HCT116 (cell line): Measurements from ENCODE around the gene RCE1. TPM values are rescaled to one million over a fixed set of nuclear protein-coding genes. Genes with fewer than 3 reads are reported as not detected.

Source experiments
- ATAC-seq: fragments of 200-7000 bp; cut with Tn5 transposase; 2 replicates; pipeline ENCODE4 v1.9.1; 2020; ENCODE audit warnings: mild to moderate bottlenecking, moderate library complexity
- BruUV-seq: library from RNA; stranded (reverse); fragments of 400-500 nt; replicated peaks from 2 replicates; lab custom pipeline; 2021; lab: Mats Ljungman, UMichigan
- CTCF ChIA-PET: fragments of 300-600 bp; sonication (Branson Sonifier 250); formaldehyde crosslinking; loops from one replicate; lab custom pipeline; 2021; ENCODE audit warnings: antibody characterized with exemption; lab: Charles Lee
- POLR2A ChIA-PET: fragments of 300-600, 350-600 bp; sonication (Branson Sonifier 250); formaldehyde crosslinking; loops from one replicate; lab custom pipeline; 2021; ENCODE audit warnings: antibody characterized with exemption; lab: Charles Lee
- RAD21 ChIA-PET, 2 experiments: fragments of 300-600 bp; sonication (Branson Sonifier 250); formaldehyde crosslinking; loops; one replicate each; lab custom pipeline; 2023; ENCODE audit warnings: low total read pairs in 2 of 2; ENCODE audit not compliant: uncharacterized antibody in 2 of 2, unreplicated experiment in 2 of 2, low non-redundant PET in 1 of 2; lab: Charles Lee
- DNase-seq: peaks from one replicate; pipeline ENCODE4 v3.0.0-alpha.2; 2010; ENCODE audit warnings: low read depth, low spot score
- H2AFZ ChIP-seq: fragments of 200-600 bp; shearing (Covaris generic), sonication (generic); 2 replicates; pipeline ENCODE4 v1.6.1; 2017; ENCODE audit warnings: low read depth, mixed run types, mixed read lengths, antibody characterized with exemption, low read length; ENCODE audit not compliant: poor library complexity, severe bottlenecking
- H3K27ac ChIP-seq: 2 replicates; pipeline ENCODE4 v1.5.1; 2012; ENCODE audit warnings: low read depth, low read length
- H3K27me3 ChIP-seq: fragments of 200-600 bp; sonication (generic); 2 replicates; pipeline ENCODE4 v1.6.1; 2016; ENCODE audit warnings: mixed run types, low read length, mixed read lengths; ENCODE audit not compliant: insufficient read depth
- H3K36me3 ChIP-seq, 2 experiments: fragments of 200-500 bp in 1 of 2; fragments of 200-600 bp in 1 of 2; sonication (Bioruptor generic) in 1 of 2; sonication (generic) in 1 of 2; 2 replicates each; pipeline versions ENCODE4 v1.5.1 to v1.6.1; 2014 to 2016; ENCODE audit warnings: low read length in 2 of 2, inconsistent platforms in 1 of 2, mixed read lengths in 1 of 2, mixed run types in 1 of 2; ENCODE audit not compliant: insufficient read depth in 2 of 2, control insufficient read depth in 1 of 2
- H3K4me1 ChIP-seq, 2 experiments: fragments of 200-600 bp in 1 of 2; sonication (generic) in 1 of 2; 2 replicates each; pipeline versions ENCODE4 v1.5.1 to v1.6.1; 2012 to 2017; ENCODE audit warnings: low read length in 2 of 2, inconsistent platforms in 1 of 2, mild to moderate bottlenecking in 1 of 2, mixed read lengths in 1 of 2, mixed run types in 1 of 2, moderate library complexity in 1 of 2; ENCODE audit not compliant: insufficient read depth in 2 of 2, control insufficient read depth in 1 of 2
- H3K4me2 ChIP-seq: fragments of 200-600 bp; sonication (generic); 2 replicates; pipeline ENCODE4 v1.6.1; 2017; ENCODE audit warnings: mixed run types, low read length, mixed read lengths
- H3K4me3 ChIP-seq, 2 experiments: fragments of 200-600 bp in 1 of 2; sonication (generic) in 1 of 2; replicated peaks in 1 of 2; 2 replicates each; pipeline ENCODE4 v1.5.1; 2011 to 2016; ENCODE audit warnings: low read length in 2 of 2, control low read depth in 1 of 2, low read depth in 1 of 2, mild to moderate bottlenecking in 1 of 2, mixed read lengths in 1 of 2, mixed run types in 1 of 2
- H3K79me2 ChIP-seq: fragments of 200-600 bp; sonication (generic); 2 replicates; pipeline ENCODE4 v1.6.1; 2017; ENCODE audit warnings: mild to moderate bottlenecking, mixed run types, low read length, moderate library complexity, mixed read lengths; ENCODE audit not compliant: insufficient read depth
- H3K9ac ChIP-seq: fragments of 200-600 bp; sonication (generic); 2 replicates; pipeline ENCODE4 v1.6.1; 2016; ENCODE audit warnings: low read length, mixed read lengths
- H3K9me2 ChIP-seq: fragments of 200-600 bp; sonication (generic), shearing (Covaris generic); 2 replicates; pipeline ENCODE4 v1.6.1; 2017; ENCODE audit warnings: mixed run types, mild to moderate bottlenecking, moderate library complexity; ENCODE audit not compliant: insufficient read depth
- H3K9me3 ChIP-seq, 2 experiments: fragments of 200-500 bp in 1 of 2; fragments of 200-600 bp in 1 of 2; sonication (Bioruptor generic) in 1 of 2; sonication (generic) in 1 of 2; 2 replicates each; pipeline ENCODE4 v1.6.1; 2014 to 2017; ENCODE audit warnings: low read length in 2 of 2, mixed read lengths in 2 of 2, inconsistent platforms in 1 of 2, low read depth in 1 of 2, mild to moderate bottlenecking in 1 of 2, mixed run types in 1 of 2, moderate library complexity in 1 of 2; ENCODE audit not compliant: control insufficient read depth in 1 of 2, insufficient read depth in 1 of 2
- H4K20me1 ChIP-seq: fragments of 200-600 bp; sonication (generic), shearing (Covaris generic); 2 replicates; pipeline ENCODE4 v1.6.1; 2017; ENCODE audit warnings: mixed run types, mild to moderate bottlenecking, moderate library complexity; ENCODE audit not compliant: insufficient read depth
- ATF3 ChIP-seq: IDR thresholded peaks from 2 replicates; pipeline ENCODE4 v1.6.1; 2012
- CBX3 ChIP-seq: IDR thresholded peaks from 2 replicates; pipeline ENCODE4 v1.6.1; 2012; ENCODE audit warnings: low read depth
- CEBPB ChIP-seq: IDR thresholded peaks from 2 replicates; pipeline ENCODE4 v1.6.1; 2012; ENCODE audit warnings: low read depth
- CTCF ChIP-seq, 3 experiments: fragments of 200-600 bp in 1 of 3; sonication (generic) in 1 of 3; IDR thresholded peaks in 2 of 3; conservative IDR thresholded peaks in 1 of 3; 2 replicates each; pipeline ENCODE4 v1.5.1; 2012 to 2017; ENCODE audit warnings: low read depth in 2 of 3, low read length in 2 of 3, antibody characterized with exemption in 1 of 3, borderline replicate concordance in 1 of 3, control low read depth in 1 of 3, mild to moderate bottlenecking in 1 of 3, mixed read lengths in 1 of 3, mixed run types in 1 of 3, moderate library complexity in 1 of 3; ENCODE audit not compliant: insufficient read depth in 1 of 3
- EGR1 ChIP-seq: IDR thresholded peaks from 2 replicates; pipeline ENCODE4 v1.6.1; 2012; ENCODE audit warnings: low read depth
- EZH2 ChIP-seq: fragments of 200-600 bp; sonication (generic); IDR thresholded peaks from 2 replicates; pipeline ENCODE4 v1.6.1; 2017; ENCODE audit warnings: antibody characterized with exemption, mixed run types
- EZH2phosphoT487 ChIP-seq: fragments of 200-600 bp; IDR thresholded peaks from 2 replicates; pipeline ENCODE4 v1.6.1; 2018; ENCODE audit warnings: antibody characterized with exemption, borderline replicate concordance
- FOSL1 ChIP-seq: IDR thresholded peaks from 2 replicates; pipeline ENCODE4 v1.6.1; 2012; ENCODE audit warnings: low read depth
- JUND ChIP-seq: IDR thresholded peaks from 2 replicates; pipeline ENCODE4 v1.6.1; 2012
- MAX ChIP-seq: IDR thresholded peaks from 2 replicates; pipeline ENCODE4 v1.6.1; 2012
- POLR2A ChIP-seq: IDR thresholded peaks from 2 replicates; pipeline ENCODE4 v1.7.0; 2011; ENCODE audit warnings: borderline replicate concordance; ENCODE audit not compliant: insufficient read depth, insufficient read length; ENCODE audit errors: extremely low read depth
- RAD21 ChIP-seq: IDR thresholded peaks from 2 replicates; pipeline ENCODE4 v1.6.1; 2012; ENCODE audit warnings: low read depth, mild to moderate bottlenecking
- REST ChIP-seq: IDR thresholded peaks from 2 replicates; pipeline ENCODE4 v1.6.1; 2012; ENCODE audit warnings: low read depth
- SIN3A ChIP-seq: IDR thresholded peaks from 2 replicates; pipeline ENCODE4 v1.6.1; 2012; ENCODE audit warnings: low read depth
- SP1 ChIP-seq: IDR thresholded peaks from 2 replicates; pipeline ENCODE4 v1.6.1; 2012; ENCODE audit warnings: low read depth
- SRF ChIP-seq: IDR thresholded peaks from 2 replicates; pipeline ENCODE4 v1.6.1; 2012; ENCODE audit warnings: low read depth
- TCF7L2 ChIP-seq: IDR thresholded peaks from 2 replicates; pipeline ENCODE4 v1.7.0; 2011; ENCODE audit warnings: borderline replicate concordance, inconsistent platforms; ENCODE audit not compliant: insufficient read depth, insufficient read length; ENCODE audit errors: extremely low read depth
- YY1 ChIP-seq: IDR thresholded peaks from 2 replicates; pipeline ENCODE4 v1.6.1; 2011; ENCODE audit warnings: low read length, low read depth, moderate library complexity, mild to moderate bottlenecking; ENCODE audit not compliant: insufficient replicate concordance; ENCODE audit errors: extremely low read depth
- ZNF274 ChIP-seq: fragments of 200-500 bp; sonication (Bioruptor generic); IDR thresholded peaks from 2 replicates; pipeline ENCODE4 v1.6.1; 2014; ENCODE audit warnings: mild to moderate bottlenecking, low read depth, low read length, inconsistent platforms
- intact Hi-C: fragments of 100-400 bp; cut with micrococcal nuclease; formaldehyde crosslinking; loops from 2 replicates; pipeline ENCODE4 v1.10.0; 2022
- total RNA-seq: library from RNA; stranded (reverse); gene quantifications from one replicate; pipeline ENCODE4 v1.2.1, GENCODE V29; 2021; ENCODE audit not compliant: unreplicated experiment

The RCE1 gene
- total RNA-seq, 1 experiment from 2014 or later, result 35.3 TPM

- H3K4me2 ChIP-seq, result no peak overlapping the region
- H3K27ac ChIP-seq, result no peak overlapping the region; the same call in 1 of the 2 replicates
- no peak overlapping the region for H3K4me3 ChIP-seq
- intact Hi-C loops, result no loop called here
- H4K20me1 ChIP-seq, result no peaks in the 10 kb centered on the region
- DNase-seq (no peak), ATAC-seq (no peak)
- no peaks in the 10 kb centered on the region for H3K36me3 ChIP-seq
- H3K9me2 ChIP-seq, result no peaks in the 10 kb centered on the region
- H3K9ac ChIP-seq, result no peak overlapping the region
- BruUV-seq, result no TSS peak
- no peaks in the 10 kb centered on the region for H3K9me3 ChIP-seq
- H3K27me3 ChIP-seq, result no peaks in the 10 kb centered on the region
- CTCF ChIA-PET, result interaction anchor here (3.4 kb wide), 1 partner anchor 12 kb away, joined by 8 read pairs; no protein-coding TSS in a partner anchor
- POLR2A ChIA-PET, result no interaction called here
- peaks cover 46% of the 10 kb centered on the region in 2 experiments for H3K4me1 ChIP-seq
- H3K79me2 ChIP-seq, result no peaks in the 10 kb centered on the region
- no peak overlapping the region for H2AFZ ChIP-seq
- no peak for TF ChIP-seq REST
- no peak for TF ChIP-seq SRF
- no peak for TF ChIP-seq EGR1
- TF ChIP-seq ZNF274, result no peak
- no peak for TF ChIP-seq EZH2phosphoT487
- no peak for TF ChIP-seq ATF3
- TF ChIP-seq CEBPB, result no peak
- no peak for TF ChIP-seq FOSL1
- TF ChIP-seq JUND, result no peak
- no peak for TF ChIP-seq YY1
- no peak for TF ChIP-seq CTCF (IDR thresholded peaks at IDR 0.05 in 2 of 3, conservative IDR thresholded peaks at IDR 0.05 in 1 of 3; ENCODE audit: borderline replicate concordance in 1 of 3, insufficient read depth in 1 of 3, low read depth in 2 of 3, low read length in 2 of 3)
- TF ChIP-seq RAD21, result no peak
- no peak for TF ChIP-seq CBX3
- no peak for TF ChIP-seq EZH2
- no peak for TF ChIP-seq TCF7L2
- TF ChIP-seq MAX, result no peak
- no peak for TF ChIP-seq POLR2A
- TF ChIP-seq SIN3A, result no peak
- no peak for TF ChIP-seq SP1
- RAD21 ChIA-PET, result no interaction called here
Measured at GRCh38 chr11:66879583-66879982, 36.3 kb downstream of the RCE1 start.
